HepG2 (cell line): Measurements from ENCODE around the gene ZNF628. TPM values are rescaled to one million over a fixed set of nuclear protein-coding genes. Genes with fewer than 3 reads are reported as not detected.

Source experiments
- ATAC-seq: fragments of 200-7000 bp; cut with Tn5 transposase; 3 replicates; pipeline ENCODE4 v1.9.1; 2020; ENCODE audit warnings: mild to moderate bottlenecking, moderate library complexity
- BruUV-seq: library from RNA; stranded (reverse); fragments of 400-500 nt; replicated peaks from 2 replicates; lab custom pipeline; 2021; lab: Mats Ljungman, UMichigan
- CTCF ChIA-PET: fragments of 300-600 bp; formaldehyde crosslinking; extraction: SDS; loops from one replicate; lab custom pipeline; 2021; ENCODE audit warnings: low total read pairs, inconsistent platforms, low intra/inter-chr PET ratio; lab: Yijun Ruan, JAX
- POLR2A ChIA-PET: fragments of 350-600 bp; sonication (Branson Sonifier 250); formaldehyde crosslinking; loops from one replicate; lab custom pipeline; 2020; ENCODE audit warnings: antibody characterized with exemption, inconsistent platforms; lab: Yijun Ruan, JAX
- DNase-seq: peaks from one replicate; pipeline ENCODE4 v3.0.0-alpha.2; 2015; ENCODE audit warnings: low spot score
- FAIRE-seq: peaks from 3 replicates; lab custom pipeline; 2011; peaks lifted over from hg19 to GRCh38; lab: Jason Lieb, UNC
- H2AFZ ChIP-seq: one replicate; pipeline ENCODE4 v1.6.1; 2011; ENCODE audit warnings: low read length, inconsistent platforms
- H3K27ac ChIP-seq: fragments of 300-600 bp; 3 replicates; pipeline ENCODE4 v1.8.0; 2011; ENCODE audit warnings: mixed run types, mild to moderate bottlenecking, mixed read lengths, low read length, inconsistent platforms; ENCODE audit not compliant: insufficient read depth; ENCODE audit errors: extremely low read length
- H3K27me3 ChIP-seq, 2 experiments: fragments of 200-600 bp in 1 of 2; 2 replicates in 1 of 2; 3 replicates in 1 of 2; pipeline versions ENCODE4 v1.6.0 to v1.8.0; 2011; ENCODE audit warnings: low read length in 2 of 2, mild to moderate bottlenecking in 2 of 2, moderate library complexity in 2 of 2, inconsistent platforms in 1 of 2; ENCODE audit not compliant: insufficient read depth in 2 of 2, control insufficient read depth in 1 of 2
- H3K36me3 ChIP-seq, 2 experiments: fragments of 200-600 bp in 1 of 2; replicated peaks in 1 of 2; 2 replicates in 1 of 2; 3 replicates in 1 of 2; pipeline versions ENCODE4 v1.5.1 to v1.8.0; 2011; ENCODE audit warnings: low read length in 2 of 2, inconsistent platforms in 1 of 2; ENCODE audit not compliant: insufficient read depth in 2 of 2, control insufficient read depth in 1 of 2
- H3K4me1 ChIP-seq: 2 replicates; pipeline ENCODE4 v1.5.1; 2012; ENCODE audit warnings: low read length, inconsistent platforms; ENCODE audit not compliant: insufficient read depth
- H3K4me2 ChIP-seq: 2 replicates; pipeline ENCODE4 v1.6.0; 2011; ENCODE audit warnings: low read depth, low read length, inconsistent platforms
- H3K4me3 ChIP-seq, 3 experiments: fragments of 200-600 bp in 1 of 3; sonication (generic), shearing (Covaris generic) in 1 of 3; replicated peaks in 1 of 3; 2 replicates each; pipeline ENCODE4 v1.5.1; 2011 to 2016; ENCODE audit warnings: low read length in 3 of 3, inconsistent platforms in 2 of 3, low read depth in 2 of 3, mild to moderate bottlenecking in 2 of 3, control low read depth in 1 of 3, mixed read lengths in 1 of 3; ENCODE audit not compliant: insufficient read depth in 1 of 3
- H3K79me2 ChIP-seq: one replicate; pipeline ENCODE4 v1.6.1; 2011; ENCODE audit warnings: low read length, inconsistent platforms; ENCODE audit not compliant: insufficient read depth
- H3K9ac ChIP-seq: 2 replicates; pipeline ENCODE4 v1.6.0; 2011; ENCODE audit warnings: mild to moderate bottlenecking, low read depth, low read length, inconsistent platforms; ENCODE audit not compliant: insufficient read depth
- H3K9me3 ChIP-seq: 2 replicates; pipeline ENCODE4 v1.5.1; 2012; ENCODE audit warnings: mild to moderate bottlenecking, low read length
- H4K20me1 ChIP-seq: 2 replicates; pipeline ENCODE4 v1.6.0; 2011; ENCODE audit warnings: inconsistent platforms, mild to moderate bottlenecking, low read length, moderate library complexity; ENCODE audit not compliant: insufficient read depth
- ATRX ChIP-seq: sonication (generic); formaldehyde crosslinking; IDR thresholded peaks from 2 replicates; pipeline ENCODE4 v1.4.0; 2020; ENCODE audit warnings: missing genetic modification reagents, borderline replicate concordance
- CCDC6 ChIP-seq: sonication (generic); formaldehyde crosslinking; IDR thresholded peaks from 2 replicates; pipeline ENCODE4 v1.8.1; 2022; ENCODE audit warnings: mild to moderate bottlenecking, missing genetic modification reagents, moderate library complexity
- CSRNP1 ChIP-seq: sonication (generic); formaldehyde crosslinking; IDR thresholded peaks from 2 replicates; pipeline ENCODE4 v1.8.1; 2023; ENCODE audit warnings: mild to moderate bottlenecking, missing genetic modification reagents
- DBP ChIP-seq: sonication (generic); formaldehyde crosslinking; IDR thresholded peaks from 2 replicates; pipeline ENCODE4 v1.4.0; 2020; ENCODE audit warnings: missing genetic modification reagents; ENCODE audit errors: not compliant biosample characterization
- ELF1 ChIP-seq: sonication (generic); formaldehyde crosslinking; IDR thresholded peaks from 2 replicates; pipeline ENCODE4 v1.4.0; 2020; ENCODE audit warnings: missing genetic modification reagents
- FOXA1 ChIP-seq, 2 experiments: fragments of 450-650 bp in 1 of 2; sonication (generic) in 1 of 2; formaldehyde crosslinking in 1 of 2; IDR thresholded peaks; 2 replicates each; pipeline versions ENCODE4 v1.4.0 to v1.6.1; 2016 to 2020; ENCODE audit warnings: missing genetic modification reagents in 1 of 2
- HNRNPK ChIP-seq: fragments of 200-400 bp; formaldehyde crosslinking; IDR thresholded peaks from 2 replicates; pipeline ENCODE4 v1.6.1; 2018; ENCODE audit warnings: low read length, low read depth, moderate library complexity, mild to moderate bottlenecking; ENCODE audit not compliant: poor library complexity, severe bottlenecking
- NFKB2 ChIP-seq: sonication (generic); formaldehyde crosslinking; IDR thresholded peaks from 2 replicates; pipeline ENCODE4 v1.4.0; 2020; ENCODE audit warnings: missing genetic modification reagents, borderline replicate concordance
- RBM22 ChIP-seq: fragments of 200-400 bp; formaldehyde crosslinking; optimal IDR thresholded peaks from 2 replicates; pipeline ENCODE3; 2017; ENCODE audit warnings: mild to moderate bottlenecking, low read length, moderate library complexity
- SAP130 ChIP-seq: IDR thresholded peaks from 2 replicates; pipeline ENCODE4 v1.6.1; 2016; ENCODE audit warnings: low read depth
- SP5 ChIP-seq: IDR thresholded peaks from 2 replicates; pipeline ENCODE4 v1.6.1; 2016; ENCODE audit warnings: low read depth, borderline replicate concordance
- TCF12 ChIP-seq, 2 experiments: fragments of 450-650 bp in 1 of 2; sonication (generic) in 1 of 2; formaldehyde crosslinking in 1 of 2; IDR thresholded peaks; 2 replicates each; pipeline versions ENCODE4 v1.6.1 to v1.8.0; 2017 to 2022; ENCODE audit warnings: antibody characterized with exemption in 1 of 2, mild to moderate bottlenecking in 1 of 2, missing genetic modification reagents in 1 of 2, moderate library complexity in 1 of 2
- XRCC5 ChIP-seq: fragments of 200-400 bp; formaldehyde crosslinking; optimal IDR thresholded peaks from 2 replicates; pipeline ENCODE3; 2017; ENCODE audit warnings: mild to moderate bottlenecking, low read length
- ZBTB42 ChIP-seq: sonication (generic); formaldehyde crosslinking; IDR thresholded peaks from 2 replicates; pipeline ENCODE4 v1.5.0; 2020; ENCODE audit warnings: mild to moderate bottlenecking, missing genetic modification reagents
- ZFP91 ChIP-seq: sonication (generic); formaldehyde crosslinking; IDR thresholded peaks from 2 replicates; pipeline ENCODE4 v1.9.0; 2022; ENCODE audit warnings: missing genetic modification reagents, mild to moderate bottlenecking, borderline replicate concordance
- ZNF564 ChIP-seq: sonication (generic); formaldehyde crosslinking; IDR thresholded peaks from 2 replicates; pipeline ENCODE4 v1.8.1; 2023; ENCODE audit warnings: mild to moderate bottlenecking, missing genetic modification reagents
- ZNF768 ChIP-seq: sonication (generic); formaldehyde crosslinking; IDR thresholded peaks from 2 replicates; pipeline ENCODE4 v1.4.0; 2020; ENCODE audit warnings: missing genetic modification reagents
- ZNF839 ChIP-seq: sonication (generic); formaldehyde crosslinking; IDR thresholded peaks from 2 replicates; pipeline ENCODE4 v1.4.0; 2020; ENCODE audit warnings: missing genetic modification reagents, mild to moderate bottlenecking, borderline replicate concordance
- WGBS: methylation state at CpG from one replicate; pipeline ENCODE4 v1.1.6; 2017; ENCODE audit warnings: low lambda C conversion rate; 5-methylcytosine and 5-hydroxymethylcytosine counted together
- in situ Hi-C: cut with HindIII; loops from 2 replicates; pipeline ENCODE4 v1.10.0; 2017; ENCODE audit warnings: low pct_unique_long_range_greater_than_20kb; ENCODE audit not compliant: extremely low pct_ligation_motif_present
- intact Hi-C: fragments of 100-400 bp; cut with micrococcal nuclease; formaldehyde crosslinking; loops from one replicate; pipeline ENCODE4 v1.10.0; 2022; ENCODE audit not compliant: unreplicated experiment
- polyA plus RNA-seq, 8 experiments: library from polyadenylated mRNA; depleted of rRNA in 3 of 8; stranded (reverse) in 7 of 8; unstranded in 1 of 8; fragments of >200 nt; fragmentation: Illumina TruSeq in 4 of 8; extraction: Trizol in 4 of 8; gene quantifications; 2 replicates each; pipeline versions ENCODE4 v1.2.1 to v1.2.3, GENCODE V29; 2011 to 2016; ENCODE audit warnings: low read depth in 4 of 8, missing spikeins in 1 of 8, mixed read lengths in 1 of 8; ENCODE audit not compliant: insufficient read depth in 1 of 8
- total RNA-seq, 5 experiments: library from RNA; depleted of rRNA; stranded (reverse); fragments of >200 nt; fragmentation: Illumina TruSeq; extraction: Trizol; gene quantifications; 2 replicates each; pipeline ENCODE4 v1.2.3, GENCODE V29; 2016; ENCODE audit warnings: low read depth in 1 of 5
- TF ChIP-seq, protein P1 (sequence below): sonication (generic); formaldehyde crosslinking; IDR thresholded peaks from 2 replicates; pipeline ENCODE4 v1.5.1; 2020; ENCODE audit warnings: mild to moderate bottlenecking, missing genetic modification reagents, moderate library complexity

The ZNF628 gene
- total and polyA plus RNA-seq, 2 of the 13 experiments (the other 11 are each of a cell fraction or from before 2014, with no cell fraction given): 0.54 to 1.2 TPM

GRCh38 chr19:55460670-55461258, 15.7 kb upstream of the ZNF628 start:
- in situ Hi-C loops (no loop called here), intact Hi-C loops (no loop called here)
- ATAC-seq (peak; percentile 66), DNase-seq (peak; percentile 84), FAIRE-seq (peak; percentile 75)
- peaks cover 51% of the 10 kb centered on the region for H3K4me1 ChIP-seq
- no peaks in the 10 kb centered on the region for H3K27me3 ChIP-seq
- peak overlapping the region; percentile 86 for H3K4me2 ChIP-seq
- WGBS: under 1% methylated on average over 18 of the region's 24 CpGs
- no peaks in the 10 kb centered on the region; the same call in 1 of the 2 replicates for H4K20me1 ChIP-seq
- peak overlapping the region; percentile 60 to 78 (median 65) for H3K4me3 ChIP-seq
- no peaks in the 10 kb centered on the region for H3K9me3 ChIP-seq
- peak overlapping the region; percentile 93 for H3K27ac ChIP-seq
- peaks cover 20% of the 10 kb centered on the region for H3K79me2 ChIP-seq
- ChIA-PET POLR2A (interaction anchor here (1.3 to 2.6 kb wide), 5 partner anchors 15 to 254 kb away, joined by 3 to 10 read pairs (median 8); partner anchors contain the start of genes HSPBP1, PPP6R1 and ZNF628), CTCF (no interaction called here)
- H2AFZ ChIP-seq: no peak overlapping the region
- BruUV-seq: no TSS peak
- H3K36me3 ChIP-seq: peaks cover 1 to 8% of the 10 kb centered on the region in 2 experiments; a peak in 3 of 5 replicates
- H3K9ac ChIP-seq: peak overlapping the region; percentile 78
- TF ChIP-seq ZNF564: 0 out of 2 replicates have a peak, but pooled peaks have one; percentile 56
- TF ChIP-seq ZNF839 (CRISPR knock-in tag): no peak
- TF ChIP-seq, protein P1, sequence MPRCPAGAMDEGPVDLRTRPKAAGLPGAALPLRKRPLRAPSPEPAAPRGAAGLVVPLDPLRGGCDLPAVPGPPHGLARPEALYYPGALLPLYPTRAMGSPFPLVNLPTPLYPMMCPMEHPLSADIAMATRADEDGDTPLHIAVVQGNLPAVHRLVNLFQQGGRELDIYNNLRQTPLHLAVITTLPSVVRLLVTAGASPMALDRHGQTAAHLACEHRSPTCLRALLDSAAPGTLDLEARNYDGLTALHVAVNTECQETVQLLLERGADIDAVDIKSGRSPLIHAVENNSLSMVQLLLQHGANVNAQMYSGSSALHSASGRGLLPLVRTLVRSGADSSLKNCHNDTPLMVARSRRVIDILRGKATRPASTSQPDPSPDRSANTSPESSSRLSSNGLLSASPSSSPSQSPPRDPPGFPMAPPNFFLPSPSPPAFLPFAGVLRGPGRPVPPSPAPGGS (CRISPR knock-in tag): no peak
- TF ChIP-seq ZNF768 (CRISPR knock-in tag): no peak
- TF ChIP-seq ZFP91 (CRISPR knock-in tag): no peak
- TF ChIP-seq HNRNPK: peak; percentile 19
- TF ChIP-seq FOXA1 (IDR thresholded peaks at IDR 0.05): no peak
- TF ChIP-seq FOXA1 (CRISPR knock-in tag; IDR thresholded peaks at IDR 0.05): no peak
- peak; percentile 85 for TF ChIP-seq SP5 (CRISPR knock-in tag)
- TF ChIP-seq XRCC5: no peak
- no peak for TF ChIP-seq ATRX
- no peak for TF ChIP-seq CSRNP1 (CRISPR knock-in tag)
- TF ChIP-seq RBM22: no peak
- TF ChIP-seq CCDC6 (CRISPR knock-in tag): 0 out of 2 replicates have a peak, but pooled peaks have one; percentile 26
- TF ChIP-seq TCF12 (IDR thresholded peaks at IDR 0.05): no peak
- no peak for TF ChIP-seq TCF12 (CRISPR knock-in tag; IDR thresholded peaks at IDR 0.05)
- peak; percentile 7; the same call in 1 of the 2 replicates for TF ChIP-seq SAP130
- TF ChIP-seq ELF1 (CRISPR knock-in tag): no peak
- TF ChIP-seq ZBTB42 (CRISPR knock-in tag): no peak
- TF ChIP-seq DBP (CRISPR knock-in tag): peak; percentile 6
- no peak for TF ChIP-seq NFKB2
